Measurements from ENCODE around the gene ZNF532. TPM values are rescaled to one million over a fixed set of nuclear protein-coding genes. Genes with fewer than 3 reads are reported as not detected.

ZNF532 gene
- total and polyA plus RNA-seq, 9 of the 15 experiments (the other 6 are each of a cell fraction or from before 2014, with no cell fraction given): 0.42 TPM; not detected in 8

- no peaks in the 10 kb centered on the region for H3K36me3 ChIP-seq (ENCODE audit: control insufficient read depth, insufficient read depth, low read length)
- BruUV-seq (replicated peaks): no TSS peak
- H2AFZ ChIP-seq (ENCODE audit: low read depth, low read length): no peak overlapping the region
- intact Hi-C loops (cut with micrococcal nuclease): no loop called here
- 8% methylated on average over 3 of the region's 6 CpGs for WGBS (ENCODE audit: insufficient coverage, low coverage, missing lambda C conversion rate)
- H4K20me1 ChIP-seq (replicated peaks; ENCODE audit: control insufficient read depth, insufficient read depth, low read length): no peaks in the 10 kb centered on the region
- no peak overlapping the region for H3K27ac ChIP-seq (ENCODE audit: extremely low read depth, low read depth, low read length)
- no peaks in the 10 kb centered on the region for H3K4me1 ChIP-seq (replicated peaks in 1 of 2; ENCODE audit: control insufficient read depth in 2 of 2, insufficient read depth in 2 of 2, low read length in 2 of 2)
- CTCF ChIA-PET (ENCODE audit: low intra/inter-chr PET ratio): no interaction called here
- DNase-seq (ENCODE audit: extremely low read depth in 1 of 4, low spot score in 3 of 4) (no peak), FAIRE-seq (no peak), ATAC-seq (no peak)
- H3K27me3 ChIP-seq (ENCODE audit: control insufficient read depth in 2 of 2, insufficient read depth in 2 of 2, low read length in 2 of 2): no peaks in the 10 kb centered on the region; a peak in 1 of 5 replicates
- no peaks in the 10 kb centered on the region for H3K9me1 ChIP-seq (ENCODE audit: control insufficient read depth, insufficient read depth, low read length)
- TF ChIP-seq HEY1 (CRISPR knock-in tag; IDR thresholded peaks at IDR 0.05; ENCODE audit: borderline replicate concordance): no peak
- TF ChIP-seq NFATC3 (IDR thresholded peaks at IDR 0.05): no peak
- no peaks in the 10 kb centered on the region for H3K79me2 ChIP-seq (ENCODE audit: control insufficient read depth, insufficient read depth, low read length)
- H3K9ac ChIP-seq (ENCODE audit: insufficient read depth in 1 of 2, low read depth in 2 of 2, low read length in 2 of 2): no peak overlapping the region
- no peaks in the 10 kb centered on the region for H3K9me3 ChIP-seq (replicated peaks; ENCODE audit: control insufficient read depth, insufficient read depth, low read depth, low read length)
- POLR2A ChIA-PET: no interaction called here
- in situ Hi-C loops (cut with MboI): no loop called here
- H3K4me2 ChIP-seq (ENCODE audit: insufficient read depth, low read length): no peak overlapping the region
- H3K4me3 ChIP-seq: no peak overlapping the region
Observed at GRCh38 chr18:58894930-58895329, 30.3 kb downstream of the ZNF532 start.

- ChIA-PET CTCF (ENCODE audit: low intra/inter-chr PET ratio) (no interaction called here), POLR2A (no interaction called here)
- in situ Hi-C loops (cut with MboI) (no loop called here), intact Hi-C loops (cut with micrococcal nuclease) (no loop called here)
- H3K9me3 ChIP-seq (replicated peaks; ENCODE audit: control insufficient read depth, insufficient read depth, low read depth, low read length): no peaks in the 10 kb centered on the region
- H3K79me2 ChIP-seq (ENCODE audit: control insufficient read depth, insufficient read depth, low read length): no peaks in the 10 kb centered on the region
- ATAC-seq (no peak), FAIRE-seq (no peak), DNase-seq (ENCODE audit: extremely low read depth in 1 of 4, low spot score in 3 of 4) (no peak)
- 1% methylated on average over 6 of the region's 6 CpGs for WGBS (ENCODE audit: insufficient coverage, low coverage, missing lambda C conversion rate)
- no peak overlapping the region for H3K4me2 ChIP-seq (ENCODE audit: insufficient read depth, low read length)
- no peaks in the 10 kb centered on the region for H4K20me1 ChIP-seq (replicated peaks; ENCODE audit: control insufficient read depth, insufficient read depth, low read length)
- H3K27me3 ChIP-seq (ENCODE audit: control insufficient read depth in 2 of 2, insufficient read depth in 2 of 2, low read length in 2 of 2): peaks cover 0 to 4% of the 10 kb centered on the region in 2 experiments; a peak in 1 of 5 replicates
- no peaks in the 10 kb centered on the region for H3K36me3 ChIP-seq (ENCODE audit: control insufficient read depth, insufficient read depth, low read length)
- H3K9ac ChIP-seq (ENCODE audit: insufficient read depth in 1 of 2, low read depth in 2 of 2, low read length in 2 of 2): no peak overlapping the region
- no peak overlapping the region for H3K4me3 ChIP-seq
- H3K9me1 ChIP-seq (ENCODE audit: control insufficient read depth, insufficient read depth, low read length): no peaks in the 10 kb centered on the region
- BruUV-seq (replicated peaks): no TSS peak
- H3K27ac ChIP-seq (ENCODE audit: extremely low read depth, low read depth, low read length): no peak overlapping the region
- no peaks in the 10 kb centered on the region for H3K4me1 ChIP-seq (replicated peaks in 1 of 2; ENCODE audit: control insufficient read depth in 2 of 2, insufficient read depth in 2 of 2, low read length in 2 of 2)
- H2AFZ ChIP-seq (ENCODE audit: low read depth, low read length): no peak overlapping the region
- no peak for TF ChIP-seq REST (IDR thresholded peaks at IDR 0.05; ENCODE audit: borderline replicate concordance)
- TF ChIP-seq REST (CRISPR knock-in tag; IDR thresholded peaks at IDR 0.05; ENCODE audit: low read depth): no peak
- TF ChIP-seq ZNF740 (CRISPR knock-in tag; IDR thresholded peaks at IDR 0.05): no peak
- no peak for TF ChIP-seq ZNF740 (tag; IDR thresholded peaks at IDR 0.05)
- TF ChIP-seq MEIS2 (IDR thresholded peaks at IDR 0.05; ENCODE audit: partially characterized antibody): no peak
- TF ChIP-seq ZNF274 (IDR thresholded peaks at IDR 0.05; ENCODE audit: borderline replicate concordance, low read depth, low read length): no peak
Observed at GRCh38 chr18:58895385-58895784, 30.7 kb downstream of the ZNF532 start.
